OCI-LY7 (cell line): ENCODE data around the gene BACH2. TPM values are rescaled to one million over a fixed set of nuclear protein-coding genes. Genes with fewer than 3 reads are reported as not detected.

ENCODE experiments used
- BruUV-seq: library from RNA; stranded (reverse); fragments of 400-500 nt; replicated peaks from 2 replicates; lab custom pipeline; 2021; lab: Mats Ljungman, UMichigan
- CTCF ChIA-PET: fragments of 300-600 bp; sonication (Branson Sonifier 250); formaldehyde crosslinking; loops from one replicate; lab custom pipeline; 2022; ENCODE audit warnings: antibody characterized with exemption; ENCODE audit not compliant: unreplicated experiment; lab: Charles Lee
- POLR2A ChIA-PET: fragments of 300-600 bp; sonication (Branson Sonifier 250); formaldehyde crosslinking; loops from one replicate; lab custom pipeline; 2022; ENCODE audit warnings: antibody characterized with exemption; lab: Charles Lee
- DNase-seq: peaks from one replicate; pipeline ENCODE4 v3.0.0-alpha.2; 2015; ENCODE audit warnings: low spot score
- H2AFZ ChIP-seq: fragments of 200-600 bp; sonication (generic), shearing (Covaris generic); 2 replicates; pipeline ENCODE4 v1.6.1; 2014; ENCODE audit warnings: mild to moderate bottlenecking, antibody characterized with exemption, low read length, moderate library complexity
- H3K27ac ChIP-seq: fragments of 200-600 bp; sonication (generic); 2 replicates; pipeline ENCODE4 v1.5.1; 2014; ENCODE audit warnings: mixed run types, low read depth, mild to moderate bottlenecking, moderate library complexity, low read length, inconsistent platforms; ENCODE audit not compliant: poor library complexity, severe bottlenecking
- H3K36me3 ChIP-seq: fragments of 200-600 bp; sonication (generic); 2 replicates; pipeline ENCODE4 v1.6.1; 2014; ENCODE audit warnings: mild to moderate bottlenecking, antibody characterized with exemption, low read length, moderate library complexity, mixed read lengths; ENCODE audit not compliant: insufficient read depth
- H3K4me1 ChIP-seq: fragments of 200-600 bp; sonication (generic); 2 replicates; pipeline ENCODE4 v1.5.1; 2014; ENCODE audit warnings: mild to moderate bottlenecking, low read length; ENCODE audit not compliant: insufficient read depth, poor library complexity, severe bottlenecking
- H3K4me2 ChIP-seq: fragments of 200-600 bp; sonication (generic); 2 replicates; pipeline ENCODE4 v1.6.1; 2014; ENCODE audit warnings: mild to moderate bottlenecking, low read length
- H3K4me3 ChIP-seq: fragments of 200-600 bp; sonication (generic); 2 replicates; pipeline ENCODE4 v1.5.1; 2014; ENCODE audit warnings: mild to moderate bottlenecking, low read depth, low read length; ENCODE audit not compliant: poor library complexity, severe bottlenecking
- H3K79me2 ChIP-seq: fragments of 200-600 bp; sonication (generic); 2 replicates; pipeline ENCODE4 v1.6.1; 2016; ENCODE audit warnings: low read depth, mild to moderate bottlenecking, low read length, moderate library complexity, mixed read lengths; ENCODE audit not compliant: insufficient read depth
- H3K9me2 ChIP-seq: fragments of 200-600 bp; sonication (generic); 2 replicates; pipeline ENCODE4 v1.6.1; 2016; ENCODE audit warnings: mild to moderate bottlenecking, low read length, mixed read lengths; ENCODE audit not compliant: insufficient read depth
- H3K9me3 ChIP-seq: fragments of 200-600 bp; sonication (generic); 2 replicates; pipeline ENCODE4 v1.6.1; 2014; ENCODE audit warnings: mild to moderate bottlenecking, mixed run types, low read length, mixed read lengths
- H4K20me1 ChIP-seq: fragments of 200-600 bp; sonication (generic); 2 replicates; pipeline ENCODE4 v1.6.1; 2014; ENCODE audit warnings: mild to moderate bottlenecking, antibody characterized with exemption, low read length, moderate library complexity, mixed read lengths; ENCODE audit not compliant: insufficient read depth
- CTCF ChIP-seq: fragments of 200-600 bp; sonication (generic); conservative IDR thresholded peaks from 2 replicates; pipeline ENCODE4 v1.5.1; 2014; ENCODE audit warnings: mild to moderate bottlenecking, antibody characterized with exemption, low read length, moderate library complexity, mixed read lengths
- EZH2phosphoT487 ChIP-seq: fragments of 200-600 bp; sonication (generic); IDR thresholded peaks from 2 replicates; pipeline ENCODE4 v1.6.1; 2018; ENCODE audit warnings: low read depth, borderline replicate concordance, mild to moderate bottlenecking, mixed run types, antibody characterized with exemption, low read length, moderate library complexity, mixed read lengths
- intact Hi-C: fragments of 100-400 bp; cut with micrococcal nuclease; formaldehyde crosslinking; loops from one replicate; pipeline ENCODE4 v1.10.0; 2022; ENCODE audit not compliant: unreplicated experiment
- total RNA-seq, 2 experiments: library from RNA; depleted of rRNA in 1 of 2; stranded (reverse); fragments of >200 nt in 1 of 2; shearing (Covaris generic) in 1 of 2; gene quantifications; 2 replicates each; pipeline ENCODE4 v1.2.3, GENCODE V29; 2014 to 2022

Gene BACH2
- total RNA-seq, 2 experiments from 2014 or later, result 92.0 to 163 TPM

DNA sequence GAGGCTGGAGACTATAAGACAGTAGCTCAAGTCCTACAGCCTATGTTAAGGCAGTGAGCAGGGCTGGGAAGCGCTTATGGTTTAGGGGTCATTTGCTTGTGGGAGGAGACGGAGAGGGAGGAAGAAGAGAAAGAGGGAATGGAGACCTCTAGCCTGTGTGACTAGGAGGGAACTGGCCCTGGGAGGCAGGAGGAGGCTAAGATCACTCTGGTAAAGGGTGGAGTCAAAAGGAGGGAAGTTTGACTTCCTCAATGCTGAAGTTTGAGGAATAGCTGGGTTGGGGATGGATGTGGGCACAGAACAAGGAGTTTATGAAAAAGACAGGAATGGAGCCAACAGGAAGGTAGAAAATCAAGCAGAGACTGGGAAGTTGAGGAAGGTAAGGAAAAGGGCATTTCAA lies 6.4 kb upstream of the BACH2 start:
- CTCF ChIA-PET, result interaction anchor here (0.6 to 1.4 kb wide), 3 partner anchors 13 to 80 kb away, joined by 3 to 25 read pairs (median 4); no protein-coding TSS in a partner anchor
- no peaks in the 10 kb centered on the region for H3K9me3 ChIP-seq
- TF ChIP-seq CTCF (no peak), EZH2phosphoT487 (no peak)
- peaks cover 87% of the 10 kb centered on the region for H3K4me1 ChIP-seq
- DNase-seq, result no peak
- H3K4me3 ChIP-seq, result no peak overlapping the region
- H3K36me3 ChIP-seq, result no peaks in the 10 kb centered on the region
- H3K4me2 ChIP-seq, result peak overlapping the region; percentile 76
- POLR2A ChIA-PET, result interaction anchor here (0.6 to 5.6 kb wide), 13 partner anchors 9 to 108 kb away, joined by 3 to 74 read pairs (median 13); no protein-coding TSS in a partner anchor
- peak overlapping the region; percentile 87 for H3K27ac ChIP-seq
- H3K79me2 ChIP-seq, result no peaks in the 10 kb centered on the region; the same call in 1 of the 2 replicates
- BruUV-seq, result no TSS peak
- peak overlapping the region; percentile 32; the same call in 1 of the 2 replicates for H2AFZ ChIP-seq
- no peaks in the 10 kb centered on the region for H3K9me2 ChIP-seq
- intact Hi-C loops, result loop anchor here (5.0 kb wide), 1 partner anchor 1686 kb away; no protein-coding TSS in a partner anchor
- no peaks in the 10 kb centered on the region for H4K20me1 ChIP-seq

- Histone ChIP-seq H4K20me1 (no peaks in the 10 kb centered on the region), H2AFZ (peak overlapping the region; percentile 32; the same call in 1 of the 2 replicates), H3K27ac (peak overlapping the region; percentile 87), H3K9me3 (no peaks in the 10 kb centered on the region), H3K4me2 (peak overlapping the region; percentile 76), H3K4me1 (peaks cover 94% of the 10 kb centered on the region), H3K9me2 (no peaks in the 10 kb centered on the region), H3K4me3 (no peak overlapping the region), H3K79me2 (no peaks in the 10 kb centered on the region; the same call in 1 of the 2 replicates), H3K36me3 (no peaks in the 10 kb centered on the region)
- no TSS peak for BruUV-seq
- no peak for DNase-seq
- intact Hi-C loops, result loop anchor here (5.0 kb wide), 1 partner anchor 1685 kb away; no protein-coding TSS in a partner anchor
- ChIA-PET POLR2A (interaction anchor here (0.6 to 5.6 kb wide), 7 partner anchors 9 to 81 kb away, joined by 4 to 74 read pairs (median 22); no protein-coding TSS in a partner anchor), CTCF (no interaction called here)
- TF ChIP-seq CTCF, result no peak
- no peak for TF ChIP-seq EZH2phosphoT487
These were observed 5.7 kb upstream of the BACH2 start for GRCh38 chr6:90302320-90302719.

DNA sequence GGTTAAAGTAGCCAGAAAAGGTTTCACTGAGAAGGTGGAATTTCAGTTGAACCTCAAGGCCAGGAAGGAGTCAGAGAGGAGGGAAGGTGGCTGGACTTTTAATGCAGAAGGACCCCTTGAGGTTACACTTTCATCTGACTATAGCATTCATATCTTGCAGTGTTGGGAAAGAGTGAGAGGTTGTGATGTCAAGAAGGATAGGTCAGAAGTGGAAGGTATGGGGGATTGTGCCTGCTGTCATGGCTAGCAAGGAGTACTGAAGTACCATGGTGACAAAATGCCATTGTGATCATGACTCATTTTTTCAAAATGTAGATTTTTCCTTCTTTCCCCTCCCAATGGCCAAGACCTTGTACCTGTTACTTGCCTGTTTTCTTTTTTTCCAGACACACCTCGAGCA lies 5.2 kb upstream of the BACH2 start:
- Histone ChIP-seq H3K27ac (peak overlapping the region; percentile 87), H3K4me2 (peak overlapping the region; percentile 76), H3K4me3 (no peak overlapping the region), H3K79me2 (no peaks in the 10 kb centered on the region; the same call in 1 of the 2 replicates), H4K20me1 (no peaks in the 10 kb centered on the region), H3K36me3 (no peaks in the 10 kb centered on the region), H3K9me3 (no peaks in the 10 kb centered on the region), H3K9me2 (no peaks in the 10 kb centered on the region), H2AFZ (peak overlapping the region; percentile 14; the same call in 1 of the 2 replicates), H3K4me1 (peaks cover 92% of the 10 kb centered on the region)
- BruUV-seq, result no TSS peak
- no peak for TF ChIP-seq EZH2phosphoT487
- POLR2A ChIA-PET, result interaction anchor here (0.6 to 5.4 kb wide), 3 partner anchors 16 to 74 kb away, joined by 3 to 74 read pairs (median 12); no protein-coding TSS in a partner anchor
- intact Hi-C loops, result loop anchor here (5.0 kb wide), 1 partner anchor 1685 kb away; no protein-coding TSS in a partner anchor
- CTCF ChIA-PET, result no interaction called here
- no peak for DNase-seq
